Vagina (tissue), 2 donors: Measurements from ENCODE around the gene SHTN1.

ENCODE experiments used
- CTCF ChIP-seq, 3 experiments: fragments of 450-650 bp in 2 of 3; fragments of 200-600 bp in 1 of 3; sonication (generic) in 1 of 3; IDR thresholded peaks; one replicate each; pipeline ENCODE4 v1.5.1; 2017 to 2019; ENCODE audit warnings: antibody characterized with exemption in 3 of 3, mild to moderate bottlenecking in 2 of 3, moderate library complexity in 2 of 3
- POLR2A ChIP-seq, 2 donors: fragments of 450-650 bp; IDR thresholded peaks; one replicate each; pipeline ENCODE4 v1.6.1; 2017; ENCODE audit warnings: antibody characterized with exemption in 2 of 2, mild to moderate bottlenecking in 2 of 2, moderate library complexity in 2 of 2

- TF ChIP-seq CTCF (IDR thresholded peaks at IDR 0.05) (no peak), POLR2A (IDR thresholded peaks at IDR 0.05) (no peak)
Observed at GRCh38 chr10:116997015-116997414, 8.0 kb downstream of the SHTN1 start.
